B cell (primary cell): ENCODE data around the gene CDK2. TPM values are rescaled to one million over a fixed set of nuclear protein-coding genes. Genes with fewer than 3 reads are reported as not detected.
"Not testable (repeated sequence)": the region's sequence is repeated elsewhere in the genome, so short reads cannot be mapped to it uniquely, and the experiment has no call there.

Experiments used
- ATAC-seq: fragments of 200-7000 bp; cut with Tn5 transposase; one replicate; pipeline ENCODE4 v1.10.0; 2021; ENCODE audit warnings: low read depth, mild to moderate bottlenecking, moderate number of reproducible peaks, moderate library complexity
- CTCF ChIA-PET: fragments of 350-600 bp; sonication (Branson Sonifier 250); formaldehyde crosslinking; loops from one replicate; lab custom pipeline; 2021; ENCODE audit warnings: antibody characterized with exemption, inconsistent platforms; lab: Charles Lee
- POLR2A ChIA-PET: fragments of 350-600 bp; sonication (Branson Sonifier 250); formaldehyde crosslinking; loops from one replicate; lab custom pipeline; 2021; ENCODE audit warnings: antibody characterized with exemption; lab: Charles Lee
- DNase-seq: peaks from one replicate; pipeline ENCODE4 v3.0.0; 2013
- H2AFZ ChIP-seq: 2 replicates; pipeline ENCODE4 v1.6.1; 2012; ENCODE audit warnings: mild to moderate bottlenecking, low read depth, low read length; ENCODE audit not compliant: insufficient read depth, poor library complexity, severe bottlenecking
- H3K27ac ChIP-seq, 2 donors: 1 replicate in 1 of 2; 2 replicates in 1 of 2; pipeline ENCODE4 v1.5.1; 2012 to 2013; ENCODE audit warnings: low read length in 2 of 2, mild to moderate bottlenecking in 2 of 2, moderate library complexity in 1 of 2
- H3K27me3 ChIP-seq, 4 experiments: fragments of 200-600 bp in 1 of 4; sonication (generic) in 1 of 4; replicated peaks in 1 of 4; 1 replicate in 2 of 4; 2 replicates in 2 of 4; pipeline versions ENCODE4 v1.6.1 to v1.7.0; 2013 to 2016; ENCODE audit warnings: low read length in 3 of 4, mild to moderate bottlenecking in 2 of 4, mixed read lengths in 1 of 4, moderate library complexity in 1 of 4; ENCODE audit not compliant: insufficient read depth in 4 of 4, control insufficient read depth in 3 of 4; ENCODE audit errors: control extremely low read depth in 1 of 4
- H3K36me3 ChIP-seq, 2 experiments: replicated peaks in 1 of 2; 1 replicate in 1 of 2; 2 replicates in 1 of 2; pipeline versions ENCODE4 v1.6.1 to v1.7.1; 2013; ENCODE audit warnings: low read length in 1 of 2; ENCODE audit not compliant: insufficient read depth in 2 of 2, control insufficient read depth in 1 of 2; ENCODE audit errors: control extremely low read depth in 1 of 2, extremely low read depth in 1 of 2
- H3K4me1 ChIP-seq, 2 donors: fragments of 200-600 bp in 1 of 2; sonication (generic) in 1 of 2; 1 replicate in 1 of 2; 2 replicates in 1 of 2; pipeline versions ENCODE4 v1.5.1 to v1.6.1; 2013 to 2017; ENCODE audit warnings: low read length in 2 of 2; ENCODE audit not compliant: control insufficient read depth in 2 of 2, insufficient read depth in 2 of 2
- H3K4me2 ChIP-seq: replicated peaks from 2 replicates; pipeline ENCODE3; 2012; ENCODE audit warnings: mild to moderate bottlenecking, low read depth, low read length; ENCODE audit not compliant: poor library complexity, severe bottlenecking
- H3K4me3 ChIP-seq, 5 experiments: fragments of 200-600 bp in 1 of 5; sonication (generic) in 1 of 5; 1 replicate in 3 of 5; 2 replicates in 2 of 5; pipeline versions ENCODE4 v1.5.1 to v1.7.0; 2011 to 2016; ENCODE audit warnings: low read length in 4 of 5, mild to moderate bottlenecking in 4 of 5, low read depth in 2 of 5, control low read depth in 1 of 5, moderate library complexity in 1 of 5; ENCODE audit not compliant: insufficient read depth in 1 of 5; ENCODE audit errors: control extremely low read depth in 1 of 5, extremely low read depth in 1 of 5
- H3K79me2 ChIP-seq: fragments of 200-600 bp; sonication (generic); one replicate; pipeline ENCODE4 v1.6.0; 2016; ENCODE audit warnings: low read length; ENCODE audit not compliant: control insufficient read depth, insufficient read depth
- H3K9ac ChIP-seq: fragments of 200-600 bp; sonication (generic); 2 replicates; pipeline ENCODE4 v1.6.1; 2017; ENCODE audit warnings: mild to moderate bottlenecking, low read length, moderate library complexity
- H3K9me3 ChIP-seq, 3 donors: one replicate each; pipeline versions ENCODE4 v1.6.1 to v1.7.1; 2013; ENCODE audit warnings: low read length in 2 of 3; ENCODE audit not compliant: control insufficient read depth in 2 of 3, insufficient read depth in 1 of 3; ENCODE audit errors: control extremely low read depth in 1 of 3
- H4K20me1 ChIP-seq: 2 replicates; pipeline ENCODE4 v1.6.0; 2012; ENCODE audit warnings: mild to moderate bottlenecking, low read length; ENCODE audit not compliant: insufficient read depth, control insufficient read depth, poor library complexity, severe bottlenecking
- H3K27ac Mint-ChIP-seq: one replicate; pipeline ENCODE4 v1.8.0; 2021; ENCODE audit warnings: mixed read lengths
- H3K27me3 Mint-ChIP-seq: one replicate; pipeline ENCODE4 v1.8.0; 2021; ENCODE audit warnings: mixed read lengths
- H3K4me1 Mint-ChIP-seq: one replicate; pipeline ENCODE4 v1.8.0; 2021; ENCODE audit warnings: mixed read lengths
- H3K4me3 Mint-ChIP-seq: one replicate; pipeline ENCODE4 v1.8.0; 2021; ENCODE audit warnings: mixed read lengths
- H3K9me3 Mint-ChIP-seq: one replicate; pipeline ENCODE4 v1.8.0; 2022; ENCODE audit warnings: mixed read lengths; ENCODE audit not compliant: insufficient read depth
- EZH2 ChIP-seq: IDR thresholded peaks from 2 replicates; pipeline ENCODE4 v1.6.1; 2012; ENCODE audit warnings: borderline replicate concordance, low read depth, mild to moderate bottlenecking, moderate library complexity, low read length; ENCODE audit not compliant: insufficient read depth, poor library complexity, severe bottlenecking
- WGBS: methylation state at CpG from one replicate; pipeline ENCODE4 v1.1.5; 2013; ENCODE audit warnings: missing lambda C conversion rate; ENCODE audit not compliant: insufficient coverage; 5-methylcytosine and 5-hydroxymethylcytosine counted together
- intact Hi-C: fragments of 100-400 bp; cut with micrococcal nuclease; formaldehyde crosslinking; loops from one replicate; pipeline ENCODE4 v1.10.0; 2022
- polyA plus RNA-seq: library from polyadenylated mRNA; depleted of rRNA; stranded (reverse); fragments of >200 nt; gene quantifications from 2 replicates; pipeline ENCODE4 v1.2.3, GENCODE V29; 2012
- total RNA-seq, 2 donors: library from RNA; stranded (reverse); fragments of 120-200 nt in 1 of 2; gene quantifications; 1 replicate in 1 of 2; 2 replicates in 1 of 2; pipeline versions ENCODE4 v1.2.3 to v1.2.4, GENCODE V29; 2013 to 2022
- TF ChIP-seq, protein P1 (sequence below): fragments of 200-600 bp; IDR thresholded peaks from one replicate; pipeline ENCODE4 v1.8.0; 2022; ENCODE audit warnings: antibody characterized with exemption, mild to moderate bottlenecking

CDK2 gene
- total and polyA plus RNA-seq, 2 donors (not counting 1 experiment from before 2014, with no cell fraction given) = 10.8 to 32.8 TPM

DNA sequence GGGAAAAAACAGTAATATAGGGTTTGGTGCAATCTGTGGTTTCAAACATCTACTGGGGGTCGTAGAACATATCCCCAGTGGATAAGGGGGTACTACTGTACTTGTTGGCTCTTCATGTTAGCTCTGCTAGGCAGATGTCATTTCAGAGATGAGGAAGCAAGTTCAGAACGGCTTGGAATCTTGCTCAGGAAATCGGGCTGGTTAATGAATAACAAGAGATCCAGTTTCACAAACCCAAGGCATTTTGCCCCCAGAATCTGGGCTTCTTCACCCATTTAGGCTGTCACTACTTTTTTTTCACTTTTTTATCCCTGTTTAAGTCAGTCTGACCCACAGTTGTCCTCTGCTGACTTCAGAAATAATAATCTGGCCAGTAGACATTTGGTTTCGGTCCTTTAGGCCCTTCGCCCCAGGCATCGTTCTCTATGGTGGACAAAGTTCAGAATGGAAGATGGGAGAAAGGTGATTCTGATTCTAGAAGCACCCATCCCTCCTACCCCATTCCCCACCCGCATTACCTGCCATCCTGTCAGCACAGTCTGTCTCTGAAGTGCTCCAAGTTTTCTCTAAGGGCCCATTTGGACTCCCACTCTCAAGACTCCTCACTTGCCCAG lies 35.0 kb downstream of the CDK2 start:
- H2AFZ ChIP-seq = no peak overlapping the region
- POLR2A ChIA-PET = interaction anchor here (0.6 kb wide), 1 partner anchor 55 kb away, joined by 5 read pairs; no protein-coding TSS in a partner anchor
- intact Hi-C loops = no loop called here
- peaks cover 9 to 10% of the 10 kb centered on the region in 2 donors for H3K4me1 ChIP-seq
- 68% methylated on average over 3 of the region's 7 CpGs for WGBS
- DNase-seq (no peak), ATAC-seq (no peak)
- no peak overlapping the region for H3K4me3 ChIP-seq
- TF ChIP-seq, protein P1, sequence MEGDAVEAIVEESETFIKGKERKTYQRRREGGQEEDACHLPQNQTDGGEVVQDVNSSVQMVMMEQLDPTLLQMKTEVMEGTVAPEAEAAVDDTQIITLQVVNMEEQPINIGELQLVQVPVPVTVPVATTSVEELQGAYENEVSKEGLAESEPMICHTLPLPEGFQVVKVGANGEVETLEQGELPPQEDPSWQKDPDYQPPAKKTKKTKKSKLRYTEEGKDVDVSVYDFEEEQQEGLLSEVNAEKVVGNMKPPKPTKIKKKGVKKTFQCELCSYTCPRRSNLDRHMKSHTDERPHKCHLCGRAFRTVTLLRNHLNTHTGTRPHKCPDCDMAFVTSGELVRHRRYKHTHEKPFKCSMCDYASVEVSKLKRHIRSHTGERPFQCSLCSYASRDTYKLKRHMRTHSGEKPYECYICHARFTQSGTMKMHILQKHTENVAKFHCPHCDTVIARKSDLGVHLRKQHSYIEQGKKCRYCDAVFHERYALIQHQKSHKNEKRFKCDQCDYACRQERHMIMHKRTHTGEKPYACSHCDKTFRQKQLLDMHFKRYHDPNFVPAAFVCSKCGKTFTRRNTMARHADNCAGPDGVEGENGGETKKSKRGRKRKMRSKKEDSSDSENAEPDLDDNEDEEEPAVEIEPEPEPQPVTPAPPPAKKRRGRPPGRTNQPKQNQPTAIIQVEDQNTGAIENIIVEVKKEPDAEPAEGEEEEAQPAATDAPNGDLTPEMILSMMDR = no peak
- no peak for TF ChIP-seq EZH2
- Mint-ChIP-seq H3K9me3 (no peaks in the 10 kb centered on the region), H3K4me3 (no peak overlapping the region), H3K27ac (no peak overlapping the region), H3K27me3 (no peaks in the 10 kb centered on the region), H3K4me1 (peaks cover 14% of the 10 kb centered on the region)
- no peaks in the 10 kb centered on the region for H3K79me2 ChIP-seq
- no peak overlapping the region for H3K4me2 ChIP-seq
- H4K20me1 ChIP-seq = no peaks in the 10 kb centered on the region
- H3K36me3 ChIP-seq = no peaks in the 10 kb centered on the region
- no peaks in the 10 kb centered on the region for H3K9me3 ChIP-seq
- CTCF ChIA-PET = no interaction called here
- peaks cover 0 to 4% (median 0%) of the 10 kb centered on the region in 4 experiments for H3K27me3 ChIP-seq
- no peak overlapping the region for H3K27ac ChIP-seq
- H3K9ac ChIP-seq = no peak overlapping the region

GRCh38 chr12:56003376-56003775 lies 36.7 kb downstream of the CDK2 start:
- peaks cover 11% of the 10 kb centered on the region for H3K4me1 Mint-ChIP-seq
- H3K4me3 ChIP-seq, H2AFZ ChIP-seq, ATAC-seq, H3K36me3 ChIP-seq, H3K27ac ChIP-seq, H3K4me3 Mint-ChIP-seq, H3K9ac ChIP-seq, H3K27ac Mint-ChIP-seq, H3K27me3 ChIP-seq, H3K9me3 Mint-ChIP-seq, H4K20me1 ChIP-seq, intact Hi-C loops, H3K79me2 ChIP-seq, H3K9me3 ChIP-seq, DNase-seq, H3K27me3 Mint-ChIP-seq, H3K4me2 ChIP-seq, POLR2A ChIA-PET: not testable (repeated sequence)
- CTCF ChIA-PET = interaction anchor here (0.7 kb wide), 1 partner anchor 292 kb away, joined by 5 read pairs; no protein-coding TSS in a partner anchor
- WGBS = 100% methylated on average over 3 of the region's 5 CpGs
- H3K4me1 ChIP-seq = peaks cover 5 to 11% of the 10 kb centered on the region in 2 donors
